PC-9 (cell line): ENCODE measurements around the gene TOE1.

ENCODE experiments used
- EZH2 ChIP-seq: fragments of 200-600 bp; sonication (generic); IDR thresholded peaks from 2 replicates; pipeline ENCODE4 v1.8.0; 2017; ENCODE audit warnings: antibody characterized with exemption, low read depth
- TF ChIP-seq, protein P1 (sequence below): fragments of 200-600 bp; sonication (generic); conservative IDR thresholded peaks from 2 replicates; pipeline ENCODE4 v1.6.1; 2017; ENCODE audit warnings: mixed run types, antibody characterized with exemption, mild to moderate bottlenecking, moderate library complexity

DNA sequence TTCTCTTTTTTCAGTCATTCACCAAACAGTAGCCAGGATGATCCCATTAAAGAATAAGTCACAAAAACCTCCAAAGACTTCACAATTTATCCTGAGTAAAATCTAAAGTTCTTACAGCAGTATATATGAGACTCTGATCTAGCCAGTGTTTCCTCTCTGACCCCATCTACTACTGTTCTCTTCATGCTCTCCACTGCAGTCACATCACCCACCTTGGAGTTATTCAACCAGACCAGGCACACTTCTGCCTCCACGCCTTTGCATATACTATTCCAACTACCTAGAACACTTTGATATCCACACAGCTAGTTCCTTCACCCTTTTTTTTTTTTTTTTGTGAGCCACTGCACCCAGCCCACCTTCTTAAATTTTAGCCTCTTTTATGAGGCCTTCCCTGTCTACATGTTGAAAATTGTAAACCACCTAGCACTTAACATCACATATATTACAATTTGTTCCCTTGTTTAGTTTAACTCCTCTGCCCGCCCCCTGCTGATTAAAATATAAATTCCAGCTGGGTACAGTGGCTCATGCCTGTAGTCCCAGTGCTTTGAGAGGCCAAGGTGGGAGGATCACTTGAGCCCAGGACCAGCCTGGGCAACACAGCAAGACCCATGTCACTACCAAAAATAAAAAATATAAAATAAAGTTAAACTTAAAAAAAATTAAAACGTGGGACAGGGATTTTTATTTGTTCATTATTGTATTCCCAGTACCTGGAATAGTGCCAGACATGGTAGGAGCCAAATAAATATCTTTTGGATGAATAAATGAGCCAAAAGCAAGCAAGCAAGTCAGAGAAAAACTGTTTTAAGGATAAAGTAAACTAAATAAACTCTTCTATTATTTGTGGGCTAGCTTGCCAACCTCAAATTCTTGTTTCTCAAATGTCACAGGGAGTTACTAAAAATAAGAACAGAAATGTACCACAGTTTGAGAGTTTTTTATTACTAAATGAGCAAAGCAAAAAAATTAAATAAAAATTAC is 35.4 kb downstream of the TOE1 start:
- TF ChIP-seq, protein P1, sequence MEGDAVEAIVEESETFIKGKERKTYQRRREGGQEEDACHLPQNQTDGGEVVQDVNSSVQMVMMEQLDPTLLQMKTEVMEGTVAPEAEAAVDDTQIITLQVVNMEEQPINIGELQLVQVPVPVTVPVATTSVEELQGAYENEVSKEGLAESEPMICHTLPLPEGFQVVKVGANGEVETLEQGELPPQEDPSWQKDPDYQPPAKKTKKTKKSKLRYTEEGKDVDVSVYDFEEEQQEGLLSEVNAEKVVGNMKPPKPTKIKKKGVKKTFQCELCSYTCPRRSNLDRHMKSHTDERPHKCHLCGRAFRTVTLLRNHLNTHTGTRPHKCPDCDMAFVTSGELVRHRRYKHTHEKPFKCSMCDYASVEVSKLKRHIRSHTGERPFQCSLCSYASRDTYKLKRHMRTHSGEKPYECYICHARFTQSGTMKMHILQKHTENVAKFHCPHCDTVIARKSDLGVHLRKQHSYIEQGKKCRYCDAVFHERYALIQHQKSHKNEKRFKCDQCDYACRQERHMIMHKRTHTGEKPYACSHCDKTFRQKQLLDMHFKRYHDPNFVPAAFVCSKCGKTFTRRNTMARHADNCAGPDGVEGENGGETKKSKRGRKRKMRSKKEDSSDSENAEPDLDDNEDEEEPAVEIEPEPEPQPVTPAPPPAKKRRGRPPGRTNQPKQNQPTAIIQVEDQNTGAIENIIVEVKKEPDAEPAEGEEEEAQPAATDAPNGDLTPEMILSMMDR: no peak; the same call in 1 of the 2 replicates
- TF ChIP-seq EZH2: no peak
